SH-SY5Y (cell line): Measurements from ENCODE around the gene RGS14.

Experiments
- GATA2 ChIP-seq: IDR thresholded peaks from 2 replicates; pipeline ENCODE4 v1.6.1; 2011; ENCODE audit warnings: mild to moderate bottlenecking, low read depth, low read length
- GATA3 ChIP-seq: IDR thresholded peaks from 2 replicates; pipeline ENCODE4 v1.6.1; 2011; ENCODE audit warnings: low read depth, mild to moderate bottlenecking, low read length, moderate library complexity

- TF ChIP-seq GATA2 = no peak
- TF ChIP-seq GATA3 = no peak
Observed at GRCh38 chr5:177376107-177376506, 18.4 kb downstream of the RGS14 start.
